ENCODE data around the gene EPB41L3.

The EPB41L3 gene

DNA sequence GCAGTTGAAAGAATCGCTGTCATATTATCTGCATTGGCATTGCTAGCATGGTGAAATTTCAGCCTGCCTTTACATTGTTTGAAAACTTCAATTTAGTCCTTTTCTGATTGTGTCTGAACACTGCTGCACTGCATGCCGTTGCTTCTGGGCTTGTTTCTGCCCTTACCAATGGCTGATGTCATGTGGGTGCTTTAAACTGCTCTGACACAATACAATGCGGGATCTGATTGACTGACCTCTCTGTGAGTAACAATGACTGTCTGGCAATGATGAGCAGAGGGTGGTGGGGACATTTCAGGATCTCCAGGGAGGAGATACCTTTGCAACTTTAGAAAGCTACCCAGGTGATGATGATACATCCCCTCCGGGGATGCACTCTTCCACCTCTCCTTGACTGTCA is 128.8 kb downstream of the EPB41L3 start:
- no peak for TF ChIP-seq ZNF8 (CRISPR knock-in tag; IDR thresholded peaks at IDR 0.05)
- TF ChIP-seq, protein P1, sequence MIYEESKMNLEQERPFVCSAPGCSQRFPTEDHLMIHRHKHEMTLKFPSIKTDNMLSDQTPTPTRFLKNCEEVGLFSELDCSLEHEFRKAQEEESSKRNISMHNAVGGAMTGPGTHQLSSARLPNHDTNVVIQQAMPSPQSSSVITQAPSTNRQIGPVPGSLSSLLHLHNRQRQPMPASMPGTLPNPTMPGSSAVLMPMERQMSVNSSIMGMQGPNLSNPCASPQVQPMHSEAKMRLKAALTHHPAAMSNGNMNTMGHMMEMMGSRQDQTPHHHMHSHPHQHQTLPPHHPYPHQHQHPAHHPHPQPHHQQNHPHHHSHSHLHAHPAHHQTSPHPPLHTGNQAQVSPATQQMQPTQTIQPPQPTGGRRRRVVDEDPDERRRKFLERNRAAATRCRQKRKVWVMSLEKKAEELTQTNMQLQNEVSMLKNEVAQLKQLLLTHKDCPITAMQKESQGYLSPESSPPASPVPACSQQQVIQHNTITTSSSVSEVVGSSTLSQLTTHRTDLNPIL (CRISPR knock-in tag; IDR thresholded peaks at IDR 0.05; ENCODE audit: low read depth) = no peak
- TF ChIP-seq ZFP3 (CRISPR knock-in tag; IDR thresholded peaks at IDR 0.05) = no peak
- TF ChIP-seq, protein P2, sequence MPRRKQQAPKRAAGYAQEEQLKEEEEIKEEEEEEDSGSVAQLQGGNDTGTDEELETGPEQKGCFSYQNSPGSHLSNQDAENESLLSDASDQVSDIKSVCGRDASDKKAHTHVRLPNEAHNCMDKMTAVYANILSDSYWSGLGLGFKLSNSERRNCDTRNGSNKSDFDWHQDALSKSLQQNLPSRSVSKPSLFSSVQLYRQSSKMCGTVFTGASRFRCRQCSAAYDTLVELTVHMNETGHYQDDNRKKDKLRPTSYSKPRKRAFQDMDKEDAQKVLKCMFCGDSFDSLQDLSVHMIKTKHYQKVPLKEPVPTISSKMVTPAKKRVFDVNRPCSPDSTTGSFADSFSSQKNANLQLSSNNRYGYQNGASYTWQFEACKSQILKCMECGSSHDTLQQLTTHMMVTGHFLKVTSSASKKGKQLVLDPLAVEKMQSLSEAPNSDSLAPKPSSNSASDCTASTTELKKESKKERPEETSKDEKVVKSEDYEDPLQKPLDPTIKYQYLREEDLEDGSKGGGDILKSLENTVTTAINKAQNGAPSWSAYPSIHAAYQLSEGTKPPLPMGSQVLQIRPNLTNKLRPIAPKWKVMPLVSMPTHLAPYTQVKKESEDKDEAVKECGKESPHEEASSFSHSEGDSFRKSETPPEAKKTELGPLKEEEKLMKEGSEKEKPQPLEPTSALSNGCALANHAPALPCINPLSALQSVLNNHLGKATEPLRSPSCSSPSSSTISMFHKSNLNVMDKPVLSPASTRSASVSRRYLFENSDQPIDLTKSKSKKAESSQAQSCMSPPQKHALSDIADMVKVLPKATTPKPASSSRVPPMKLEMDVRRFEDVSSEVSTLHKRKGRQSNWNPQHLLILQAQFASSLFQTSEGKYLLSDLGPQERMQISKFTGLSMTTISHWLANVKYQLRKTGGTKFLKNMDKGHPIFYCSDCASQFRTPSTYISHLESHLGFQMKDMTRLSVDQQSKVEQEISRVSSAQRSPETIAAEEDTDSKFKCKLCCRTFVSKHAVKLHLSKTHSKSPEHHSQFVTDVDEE (CRISPR knock-in tag; IDR thresholded peaks at IDR 0.05) = no peak
- TF ChIP-seq ISL1 (CRISPR knock-in tag; IDR thresholded peaks at IDR 0.05) = no peak
- TF ChIP-seq ZNF565 (CRISPR knock-in tag; conservative IDR thresholded peaks at IDR 0.05; ENCODE audit: low read depth) = no peak
- TF ChIP-seq, protein P3, sequence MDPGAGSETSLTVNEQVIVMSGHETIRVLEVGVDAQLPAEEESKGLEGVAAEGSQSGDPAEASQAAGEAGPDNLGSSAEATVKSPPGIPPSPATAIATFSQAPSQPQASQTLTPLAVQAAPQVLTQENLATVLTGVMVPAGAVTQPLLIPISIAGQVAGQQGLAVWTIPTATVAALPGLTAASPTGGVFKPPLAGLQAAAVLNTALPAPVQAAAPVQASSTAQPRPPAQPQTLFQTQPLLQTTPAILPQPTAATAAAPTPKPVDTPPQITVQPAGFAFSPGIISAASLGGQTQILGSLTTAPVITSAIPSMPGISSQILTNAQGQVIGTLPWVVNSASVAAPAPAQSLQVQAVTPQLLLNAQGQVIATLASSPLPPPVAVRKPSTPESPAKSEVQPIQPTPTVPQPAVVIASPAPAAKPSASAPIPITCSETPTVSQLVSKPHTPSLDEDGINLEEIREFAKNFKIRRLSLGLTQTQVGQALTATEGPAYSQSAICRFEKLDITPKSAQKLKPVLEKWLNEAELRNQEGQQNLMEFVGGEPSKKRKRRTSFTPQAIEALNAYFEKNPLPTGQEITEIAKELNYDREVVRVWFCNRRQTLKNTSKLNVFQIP (CRISPR knock-in tag; IDR thresholded peaks at IDR 0.05; ENCODE audit: borderline replicate concordance, low read depth) = no peak
- TF ChIP-seq GLIS3 (CRISPR knock-in tag; IDR thresholded peaks at IDR 0.05) = no peak
- no peak for TF ChIP-seq RARB (CRISPR knock-in tag; IDR thresholded peaks at IDR 0.05)
- no peak for TF ChIP-seq TOX (CRISPR knock-in tag; IDR thresholded peaks at IDR 0.05; ENCODE audit: borderline replicate concordance)
- no peak for TF ChIP-seq OSR1 (CRISPR knock-in tag; IDR thresholded peaks at IDR 0.05)
- no peak for TF ChIP-seq ESRRG (CRISPR knock-in tag; IDR thresholded peaks at IDR 0.05)
- TF ChIP-seq PPARA (CRISPR knock-in tag; IDR thresholded peaks at IDR 0.05; ENCODE audit: borderline replicate concordance) = no peak
- TF ChIP-seq, protein P4, sequence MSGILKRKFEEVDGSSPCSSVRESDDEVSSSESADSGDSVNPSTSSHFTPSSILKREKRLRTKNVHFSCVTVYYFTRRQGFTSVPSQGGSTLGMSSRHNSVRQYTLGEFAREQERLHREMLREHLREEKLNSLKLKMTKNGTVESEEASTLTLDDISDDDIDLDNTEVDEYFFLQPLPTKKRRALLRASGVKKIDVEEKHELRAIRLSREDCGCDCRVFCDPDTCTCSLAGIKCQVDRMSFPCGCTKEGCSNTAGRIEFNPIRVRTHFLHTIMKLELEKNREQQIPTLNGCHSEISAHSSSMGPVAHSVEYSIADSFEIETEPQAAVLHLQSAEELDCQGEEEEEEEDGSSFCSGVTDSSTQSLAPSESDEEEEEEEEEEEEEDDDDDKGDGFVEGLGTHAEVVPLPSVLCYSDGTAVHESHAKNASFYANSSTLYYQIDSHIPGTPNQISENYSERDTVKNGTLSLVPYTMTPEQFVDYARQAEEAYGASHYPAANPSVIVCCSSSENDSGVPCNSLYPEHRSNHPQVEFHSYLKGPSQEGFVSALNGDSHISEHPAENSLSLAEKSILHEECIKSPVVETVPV (CRISPR knock-in tag; IDR thresholded peaks at IDR 0.05) = no peak
- no peak for ATAC-seq

DNA sequence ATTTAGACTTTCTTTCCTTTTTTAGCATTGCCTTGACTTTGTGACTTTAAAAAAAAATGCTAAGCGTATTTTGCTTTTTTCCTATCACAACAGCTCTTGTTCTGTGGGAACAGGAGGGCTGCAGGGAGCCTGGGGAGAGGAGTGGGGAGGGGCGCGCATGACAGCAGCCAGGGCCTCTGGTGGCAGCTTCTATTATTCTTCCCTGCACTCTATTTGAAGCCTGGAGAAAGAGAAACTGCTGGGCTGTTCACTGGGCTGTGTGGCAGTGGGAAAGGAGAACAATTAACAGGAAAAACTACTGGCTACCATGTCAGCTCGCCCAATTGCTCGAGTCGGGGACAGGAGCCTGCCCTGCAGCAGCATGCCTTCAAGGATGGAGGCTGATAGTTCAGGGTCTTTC is 129.3 kb downstream of the EPB41L3 start:
- TF ChIP-seq, protein P5, sequence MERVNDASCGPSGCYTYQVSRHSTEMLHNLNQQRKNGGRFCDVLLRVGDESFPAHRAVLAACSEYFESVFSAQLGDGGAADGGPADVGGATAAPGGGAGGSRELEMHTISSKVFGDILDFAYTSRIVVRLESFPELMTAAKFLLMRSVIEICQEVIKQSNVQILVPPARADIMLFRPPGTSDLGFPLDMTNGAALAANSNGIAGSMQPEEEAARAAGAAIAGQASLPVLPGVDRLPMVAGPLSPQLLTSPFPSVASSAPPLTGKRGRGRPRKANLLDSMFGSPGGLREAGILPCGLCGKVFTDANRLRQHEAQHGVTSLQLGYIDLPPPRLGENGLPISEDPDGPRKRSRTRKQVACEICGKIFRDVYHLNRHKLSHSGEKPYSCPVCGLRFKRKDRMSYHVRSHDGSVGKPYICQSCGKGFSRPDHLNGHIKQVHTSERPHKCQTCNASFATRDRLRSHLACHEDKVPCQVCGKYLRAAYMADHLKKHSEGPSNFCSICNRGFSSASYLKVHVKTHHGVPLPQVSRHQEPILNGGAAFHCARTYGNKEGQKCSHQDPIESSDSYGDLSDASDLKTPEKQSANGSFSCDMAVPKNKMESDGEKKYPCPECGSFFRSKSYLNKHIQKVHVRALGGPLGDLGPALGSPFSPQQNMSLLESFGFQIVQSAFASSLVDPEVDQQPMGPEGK (CRISPR knock-in tag; IDR thresholded peaks at IDR 0.05; ENCODE audit: borderline replicate concordance) = no peak
- TF ChIP-seq PPARA (CRISPR knock-in tag; IDR thresholded peaks at IDR 0.05; ENCODE audit: borderline replicate concordance) (no peak), ZNF8 (CRISPR knock-in tag; IDR thresholded peaks at IDR 0.05) (no peak), BACH2 (CRISPR knock-in tag; IDR thresholded peaks at IDR 0.05; ENCODE audit: borderline replicate concordance) (no peak), ARNTL (CRISPR knock-in tag; IDR thresholded peaks at IDR 0.05; ENCODE audit: borderline replicate concordance, low read depth) (no peak), SNAI2 (CRISPR knock-in tag; IDR thresholded peaks at IDR 0.05) (no peak), ISL1 (CRISPR knock-in tag; IDR thresholded peaks at IDR 0.05) (no peak)
- TF ChIP-seq, protein P2 (CRISPR knock-in tag; IDR thresholded peaks at IDR 0.05) = no peak
- TF ChIP-seq, protein P4 (CRISPR knock-in tag; IDR thresholded peaks at IDR 0.05) = no peak
- TF ChIP-seq, protein P1 (CRISPR knock-in tag; IDR thresholded peaks at IDR 0.05; ENCODE audit: low read depth) = no peak
- ATAC-seq = no peak
